Pancreas (tissue), 10 donors: ENCODE measurements around the gene MAPK8. TPM values are rescaled to one million over a fixed set of nuclear protein-coding genes. Genes with fewer than 3 reads are reported as not detected.

Experiments
- ATAC-seq, 4 donors: fragments of 200-7000 bp; cut with Tn5 transposase; one replicate each; pipeline versions ENCODE4 v1.8.0 to v1.9.1; 2020; ENCODE audit warnings: mild to moderate bottlenecking in 4 of 4, moderate library complexity in 4 of 4
- DNase-seq, 6 donors: peaks; one replicate each; pipeline ENCODE4 v3.0.0-alpha.2; 2020
- FAIRE-seq: peaks from 2 replicates; lab custom pipeline; 2012; peaks lifted over from hg19 to GRCh38; lab: Jason Lieb, UNC
- H3K27ac ChIP-seq, 4 donors: fragments of 200-600 bp; sonication (generic); 1 replicate in 3 of 4; 2 replicates in 1 of 4; pipeline versions ENCODE4 v1.5.0 to v1.8.0; 2020
- H3K27me3 ChIP-seq, 4 donors: fragments of 200-600 bp; one replicate each; pipeline ENCODE4 v1.8.0; 2021
- H3K36me3 ChIP-seq, 3 donors: fragments of 200-600 bp; sonication (generic) in 1 of 3; one replicate each; pipeline versions ENCODE4 v1.5.0 to v1.8.0; 2020 to 2021
- H3K4me1 ChIP-seq, 3 donors: fragments of 200-600 bp; one replicate each; pipeline ENCODE4 v1.8.0; 2021
- H3K4me3 ChIP-seq, 4 donors: fragments of 200-600 bp; sonication (generic) in 2 of 4; one replicate each; pipeline versions ENCODE4 v1.5.0 to v1.8.0; 2020 to 2021
- H3K9me3 ChIP-seq, 4 donors: fragments of 200-600 bp; one replicate each; pipeline ENCODE4 v1.8.0; 2021
- WGBS, 2 donors: extraction: QIAGEN DNeasy Blood & Tissue Kit; methylation state at CpG; one replicate each; pipeline ENCODE4 v1.1.7; 2013; 5-methylcytosine and 5-hydroxymethylcytosine counted together
- intact Hi-C, 3 donors: fragments of 100-400 bp; cut with DNase I; formaldehyde crosslinking; loops; one replicate each; pipeline versions ENCODE4 v1.11.1 to v1.14.2; 2022
- polyA plus RNA-seq, 2 donors: library from polyadenylated mRNA; stranded (reverse); fragments of 200-250 nt; gene quantifications; one replicate each; pipeline ENCODE4 v1.2.3, GENCODE V29; 2013
- total RNA-seq, 6 donors: library from RNA; stranded (reverse); fragmentation: NEBNext Ultra II Directional in 4 of 6; extraction: Animal tissue kit (Norgen Biotek cat#: 25700) in 4 of 6; gene quantifications; one replicate each; pipeline versions ENCODE4 v1.2.1 to v1.2.4, GENCODE V29; 2021 to 2023
- TF ChIP-seq, protein P1 (sequence below), 4 donors: fragments of 200-600 bp; sonication (generic) in 3 of 4; IDR thresholded peaks; one replicate each; pipeline versions ENCODE4 v1.5.0 to v1.8.0; 2021; ENCODE audit warnings: antibody characterized with exemption in 4 of 4
- donor health status: healthy with polysubstance abuse.
- donor health status: DM: no; HTN: no; CAD: no; lungs with moderate emphysema.
- donor health status: DM: no; HTN: no; CAD: no.
- donor health status: control.
- donor health status: control.
- donor health status: Bipolar disorder and iron deficiency.
- donor health status: DM: yes; HTN: yes; CAD: no.
- donor health status: DM: no; HTN: no; CAD: no.
- donor health status: DM: no; HTN: no; CAD: no.
- donor health status: DM: yes; HTN: yes; CAD: no.

MAPK8 gene
- total and polyA plus RNA-seq, 8 donors: 4.0 to 25.5 (median 17.0) TPM

GRCh38 chr10:48302515-48303476 is 3.7 kb upstream of the MAPK8 start:
- H3K4me1 ChIP-seq: peaks cover 4 to 5% (median 5%) of the 10 kb centered on the region in 3 donors
- no peaks in the 10 kb centered on the region for H3K36me3 ChIP-seq
- no peak overlapping the region for H3K27ac ChIP-seq
- intact Hi-C loops: no loop called here
- 87 to 90% methylated on average over 8 of the region's 8 CpGs for WGBS, 2 donors
- TF ChIP-seq, protein P1, sequence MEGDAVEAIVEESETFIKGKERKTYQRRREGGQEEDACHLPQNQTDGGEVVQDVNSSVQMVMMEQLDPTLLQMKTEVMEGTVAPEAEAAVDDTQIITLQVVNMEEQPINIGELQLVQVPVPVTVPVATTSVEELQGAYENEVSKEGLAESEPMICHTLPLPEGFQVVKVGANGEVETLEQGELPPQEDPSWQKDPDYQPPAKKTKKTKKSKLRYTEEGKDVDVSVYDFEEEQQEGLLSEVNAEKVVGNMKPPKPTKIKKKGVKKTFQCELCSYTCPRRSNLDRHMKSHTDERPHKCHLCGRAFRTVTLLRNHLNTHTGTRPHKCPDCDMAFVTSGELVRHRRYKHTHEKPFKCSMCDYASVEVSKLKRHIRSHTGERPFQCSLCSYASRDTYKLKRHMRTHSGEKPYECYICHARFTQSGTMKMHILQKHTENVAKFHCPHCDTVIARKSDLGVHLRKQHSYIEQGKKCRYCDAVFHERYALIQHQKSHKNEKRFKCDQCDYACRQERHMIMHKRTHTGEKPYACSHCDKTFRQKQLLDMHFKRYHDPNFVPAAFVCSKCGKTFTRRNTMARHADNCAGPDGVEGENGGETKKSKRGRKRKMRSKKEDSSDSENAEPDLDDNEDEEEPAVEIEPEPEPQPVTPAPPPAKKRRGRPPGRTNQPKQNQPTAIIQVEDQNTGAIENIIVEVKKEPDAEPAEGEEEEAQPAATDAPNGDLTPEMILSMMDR (IDR thresholded peaks at IDR 0.05): no peak
- H3K4me3 ChIP-seq: no peak overlapping the region
- no peak for ATAC-seq
- no peaks in the 10 kb centered on the region for H3K9me3 ChIP-seq
- no peaks in the 10 kb centered on the region for H3K27me3 ChIP-seq
- no peak for DNase-seq
- no peak for FAIRE-seq

DNA sequence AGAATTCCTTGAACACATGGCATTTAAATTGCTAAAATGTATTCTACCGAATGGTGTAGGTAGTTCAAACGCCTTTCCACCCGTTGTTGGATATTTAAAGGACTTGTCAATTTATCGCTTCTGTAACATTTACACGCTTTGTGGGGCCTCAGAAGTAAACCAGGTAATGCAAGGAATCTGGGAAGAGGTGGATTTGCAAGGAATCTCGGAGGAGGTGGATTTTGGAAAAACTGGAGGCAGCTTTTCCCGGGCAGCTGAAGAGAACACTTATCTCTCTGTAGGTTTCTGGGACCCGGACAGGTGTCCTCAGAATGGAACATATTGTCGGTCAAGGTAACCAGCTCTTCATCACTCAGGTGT is 592 bp upstream of the MAPK8 start:
- Histone ChIP-seq H3K27me3 (no peaks in the 10 kb centered on the region), H3K4me3 (peak overlapping the region; percentile 22 to 95 (median 92)), H3K9me3 (no peaks in the 10 kb centered on the region), H3K4me1 (peaks cover 5 to 13% (median 11%) of the 10 kb centered on the region in 3 donors), H3K36me3 (no peaks in the 10 kb centered on the region), H3K27ac (peak overlapping the region; percentile 89 to 96 (median 95))
- intact Hi-C loops: no loop called here
- TF ChIP-seq, protein P1 (IDR thresholded peaks at IDR 0.05): no peak
- ATAC-seq (no peak), DNase-seq (no peak), FAIRE-seq (no peak)
- WGBS, 2 donors: 57 to 58% methylated on average over 9 of the region's 9 CpGs

GRCh38 chr10:48306870-48307710 is 613 bp downstream of the MAPK8 start:
- Histone ChIP-seq H3K4me1 (peaks cover 5 to 13% (median 11%) of the 10 kb centered on the region in 3 donors), H3K9me3 (no peaks in the 10 kb centered on the region), H3K36me3 (no peaks in the 10 kb centered on the region), H3K4me3 (peak overlapping the region; percentile 68 to 95 (median 92)), H3K27me3 (no peaks in the 10 kb centered on the region), H3K27ac (peak overlapping the region; percentile 89 to 96 (median 95))
- 1% methylated on average over 41 to 70 of the region's 70 CpGs for WGBS, 2 donors
- DNase-seq (peak in 5 of 6 donors; percentile 60 to 83 (median 76)), ATAC-seq (peak; percentile 50 to 75 (median 64)), FAIRE-seq (no peak)
- intact Hi-C loops: no loop called here
- TF ChIP-seq, protein P1 (IDR thresholded peaks at IDR 0.05): no peak

GRCh38 chr10:48307711-48308018 is 1.2 kb downstream of the MAPK8 start:
- Histone ChIP-seq H3K36me3 (no peaks in the 10 kb centered on the region), H3K9me3 (no peaks in the 10 kb centered on the region), H3K27me3 (no peaks in the 10 kb centered on the region), H3K4me1 (peaks cover 5 to 13% (median 11%) of the 10 kb centered on the region in 3 donors), H3K4me3 (peak overlapping the region; percentile 68 to 95 (median 92)), H3K27ac (no peak overlapping the region)
- no peak for DNase-seq
- WGBS, 2 donors: 6 to 12% methylated on average over 3 of the region's 3 CpGs
- FAIRE-seq: no peak
- intact Hi-C loops: no loop called here
- no peak for ATAC-seq
- TF ChIP-seq, protein P1 (IDR thresholded peaks at IDR 0.05): no peak
